ENCODE results near the gene FAM13A. TPM values are rescaled to one million over a fixed set of nuclear protein-coding genes. Genes with fewer than 3 reads are reported as not detected.

The FAM13A gene
- total and polyA plus RNA-seq, 11 donors: 3.7 to 30.4 (median 11.5) TPM

DNA sequence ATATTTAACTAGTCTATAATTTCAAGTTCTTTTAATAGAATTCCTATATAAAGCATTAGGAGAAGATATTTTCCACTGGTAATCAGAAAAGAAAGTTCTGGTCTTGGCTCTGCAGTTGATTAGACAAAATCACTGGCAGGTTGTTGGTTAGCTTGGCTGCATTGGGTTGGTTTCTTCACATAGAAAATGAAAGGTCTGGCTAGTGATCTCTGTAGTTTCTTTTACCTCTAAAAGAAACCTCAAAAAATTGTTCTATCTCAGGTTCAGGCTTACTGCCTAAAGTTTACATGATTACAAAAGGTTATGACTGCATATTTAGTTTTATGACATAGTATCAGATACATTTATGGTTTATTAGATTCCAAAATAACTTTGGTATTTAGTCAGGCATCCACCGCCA, 263.5 kb downstream of the FAM13A start:
- peaks cover 0 to 19% (median 0%) of the 10 kb centered on the region in 12 donors for H3K4me1 ChIP-seq
- no peak for DNase-seq
- peak overlapping the region in 1 of 12 donors; percentile 22 for H3K27ac ChIP-seq

DNA sequence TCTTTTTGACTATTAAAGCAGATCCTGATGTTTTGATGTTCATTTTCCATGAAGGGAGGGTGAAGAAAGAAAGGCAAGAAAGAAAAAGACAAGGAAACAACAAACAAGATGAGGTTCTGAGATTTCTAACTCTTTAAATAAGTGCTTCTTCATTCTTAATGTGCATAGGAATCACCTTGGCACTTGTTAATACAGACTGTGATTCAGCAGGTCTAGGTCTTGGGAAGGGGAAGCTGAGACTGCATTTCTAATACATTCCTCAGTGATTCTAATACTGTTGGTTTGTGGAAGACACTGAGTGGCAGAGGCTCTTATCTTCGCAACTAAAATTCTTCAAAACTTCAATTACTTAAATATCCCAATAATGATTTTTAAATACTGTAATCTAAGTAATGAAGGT, 264.2 kb downstream of the FAM13A start:
- Histone ChIP-seq H3K36me3 (peaks cover 0 to 27% (median 14%) of the 10 kb centered on the region in 9 donors), H3K4me3 (no peak overlapping the region), H3K27me3 (no peaks in the 10 kb centered on the region), H3K9me3 (peaks cover 0 to 9% (median 0%) of the 10 kb centered on the region in 12 donors), H3K4me1 (peaks cover 0 to 19% (median 0%) of the 10 kb centered on the region in 12 donors), H3K27ac (peak overlapping the region in 1 of 12 donors; percentile 22)
- TF ChIP-seq, protein P1, sequence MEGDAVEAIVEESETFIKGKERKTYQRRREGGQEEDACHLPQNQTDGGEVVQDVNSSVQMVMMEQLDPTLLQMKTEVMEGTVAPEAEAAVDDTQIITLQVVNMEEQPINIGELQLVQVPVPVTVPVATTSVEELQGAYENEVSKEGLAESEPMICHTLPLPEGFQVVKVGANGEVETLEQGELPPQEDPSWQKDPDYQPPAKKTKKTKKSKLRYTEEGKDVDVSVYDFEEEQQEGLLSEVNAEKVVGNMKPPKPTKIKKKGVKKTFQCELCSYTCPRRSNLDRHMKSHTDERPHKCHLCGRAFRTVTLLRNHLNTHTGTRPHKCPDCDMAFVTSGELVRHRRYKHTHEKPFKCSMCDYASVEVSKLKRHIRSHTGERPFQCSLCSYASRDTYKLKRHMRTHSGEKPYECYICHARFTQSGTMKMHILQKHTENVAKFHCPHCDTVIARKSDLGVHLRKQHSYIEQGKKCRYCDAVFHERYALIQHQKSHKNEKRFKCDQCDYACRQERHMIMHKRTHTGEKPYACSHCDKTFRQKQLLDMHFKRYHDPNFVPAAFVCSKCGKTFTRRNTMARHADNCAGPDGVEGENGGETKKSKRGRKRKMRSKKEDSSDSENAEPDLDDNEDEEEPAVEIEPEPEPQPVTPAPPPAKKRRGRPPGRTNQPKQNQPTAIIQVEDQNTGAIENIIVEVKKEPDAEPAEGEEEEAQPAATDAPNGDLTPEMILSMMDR (IDR thresholded peaks at IDR 0.05): no peak
- no peak for TF ChIP-seq POLR2A (IDR thresholded peaks at IDR 0.05)
- intact Hi-C loops (cut with DNase I): loop anchor here in 5 of 10 donors (2.0 to 10.0 kb wide), 3 partner anchors 78 to 86 kb away; no protein-coding TSS in a partner anchor
- ATAC-seq (no peak), DNase-seq (no peak)
- WGBS, 4 donors: 95 to 100% (median 99%) methylated on average over 1 of the region's 1 CpG

More for the DNA sequence above, 263.5 kb downstream of the FAM13A start:
- intact Hi-C loops (cut with DNase I): loop anchor here in 5 of 10 donors (2.0 to 10.0 kb wide), 3 partner anchors 79 to 87 kb away; no protein-coding TSS in a partner anchor
- WGBS, 4 donors: 93 to 100% (median 97%) methylated on average over 1 of the region's 1 CpG
- no peak for ATAC-seq
- Histone ChIP-seq H3K9me3 (peaks cover 0 to 9% (median 0%) of the 10 kb centered on the region in 12 donors), H3K4me3 (no peak overlapping the region), H3K27me3 (no peaks in the 10 kb centered on the region), H3K36me3 (peaks cover 0 to 28% (median 10%) of the 10 kb centered on the region in 9 donors)
- no peak for TF ChIP-seq POLR2A (IDR thresholded peaks at IDR 0.05)
- TF ChIP-seq, protein P1 (IDR thresholded peaks at IDR 0.05): no peak

DNA sequence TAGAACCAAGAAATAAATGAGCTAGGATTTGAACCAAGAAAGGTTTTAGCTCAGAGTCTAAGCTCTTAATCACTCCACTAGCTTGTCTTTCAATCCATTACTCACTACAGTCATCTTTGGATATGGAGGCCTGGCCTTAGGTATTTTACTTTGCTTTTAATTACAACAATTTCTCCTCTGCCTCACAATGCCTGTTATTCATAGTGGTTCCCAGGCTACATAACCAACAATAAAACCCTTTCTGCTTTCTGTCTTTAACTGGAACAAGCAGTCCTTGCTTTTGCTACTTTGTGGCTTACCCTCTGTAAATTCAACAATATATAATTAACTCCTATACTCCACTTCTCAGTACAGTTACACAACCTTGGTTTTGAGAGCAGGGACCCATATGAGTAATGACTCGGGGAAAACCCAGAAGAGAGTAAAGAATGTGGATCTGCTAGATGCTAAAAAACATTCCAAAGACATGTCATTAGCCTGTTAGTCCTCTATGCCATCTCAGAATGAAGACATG, 264.7 kb downstream of the FAM13A start:
- H3K27ac ChIP-seq: no peak overlapping the region
- no peak overlapping the region for H3K4me3 ChIP-seq
- WGBS, 4 donors: 63 to 83% (median 80%) methylated on average over 1 of the region's 1 CpG
- H3K4me1 ChIP-seq: peaks cover 0 to 19% (median 0%) of the 10 kb centered on the region in 12 donors
- ATAC-seq: no peak
- H3K27me3 ChIP-seq: no peaks in the 10 kb centered on the region
- no peak for TF ChIP-seq POLR2A (IDR thresholded peaks at IDR 0.05)
- TF ChIP-seq, protein P1 (IDR thresholded peaks at IDR 0.05): no peak
- no peak for DNase-seq
- intact Hi-C loops (cut with DNase I): loop anchor here in 5 of 10 donors (2.0 to 10.0 kb wide), 3 partner anchors 78 to 86 kb away; no protein-coding TSS in a partner anchor
- H3K9me3 ChIP-seq: peaks cover 0 to 9% (median 0%) of the 10 kb centered on the region in 12 donors
- H3K36me3 ChIP-seq: peaks cover 0 to 32% (median 19%) of the 10 kb centered on the region in 9 donors

DNA sequence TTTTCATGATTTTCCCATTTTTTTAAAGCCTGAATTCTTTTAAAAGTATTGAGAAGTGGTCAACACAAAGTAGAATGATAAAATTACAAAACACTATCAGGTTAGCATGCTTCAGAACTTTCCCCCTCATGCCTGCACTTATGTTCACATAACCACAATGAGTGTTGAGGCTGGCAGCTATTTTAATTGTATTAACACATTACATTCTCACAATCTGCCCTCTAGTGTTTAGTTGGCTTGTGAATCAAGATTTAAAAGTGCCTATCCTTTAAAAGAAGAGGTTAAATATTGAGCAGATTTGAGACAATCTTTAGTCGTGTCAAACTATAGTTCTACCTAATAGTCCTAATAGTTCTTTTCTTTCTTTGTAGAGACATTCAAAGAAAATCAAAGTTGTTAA, 265.7 kb downstream of the FAM13A start:
- WGBS, 4 donors: 58 to 79% (median 63%) methylated on average over 1 of the region's 1 CpG
- intact Hi-C loops (cut with DNase I): loop anchor here in 4 of 10 donors (5.0 to 10.0 kb wide), 2 partner anchors 76 to 84 kb away; no protein-coding TSS in a partner anchor
- no peak for DNase-seq

More for the DNA sequence above, 265.7 kb downstream of the FAM13A start:
- peaks cover 0 to 19% (median 0%) of the 10 kb centered on the region in 12 donors for H3K4me1 ChIP-seq
- peaks cover 0 to 43% (median 29%) of the 10 kb centered on the region in 9 donors for H3K36me3 ChIP-seq
- no peaks in the 10 kb centered on the region for H3K27me3 ChIP-seq
- peaks cover 0 to under 1% (median 0%) of the 10 kb centered on the region in 12 donors for H3K9me3 ChIP-seq
- H3K27ac ChIP-seq: no peak overlapping the region
- TF ChIP-seq POLR2A (IDR thresholded peaks at IDR 0.05): no peak
- TF ChIP-seq, protein P1 (IDR thresholded peaks at IDR 0.05): peak in 6 of 12 donors; percentile 18 to 41 (median 26)
- H3K4me3 ChIP-seq: no peak overlapping the region
- peak in 2 of 4 donors; percentile 26 to 42 for ATAC-seq

Measured in heart left ventricle (tissue), 16 donors.